Measurements from ENCODE around the gene SRSF2. TPM values are rescaled to one million over a fixed set of nuclear protein-coding genes. Genes with fewer than 3 reads are reported as not detected.

Gene SRSF2
- total and polyA plus RNA-seq, 9 donors, result 111 to 238 (median 218) TPM

DNA sequence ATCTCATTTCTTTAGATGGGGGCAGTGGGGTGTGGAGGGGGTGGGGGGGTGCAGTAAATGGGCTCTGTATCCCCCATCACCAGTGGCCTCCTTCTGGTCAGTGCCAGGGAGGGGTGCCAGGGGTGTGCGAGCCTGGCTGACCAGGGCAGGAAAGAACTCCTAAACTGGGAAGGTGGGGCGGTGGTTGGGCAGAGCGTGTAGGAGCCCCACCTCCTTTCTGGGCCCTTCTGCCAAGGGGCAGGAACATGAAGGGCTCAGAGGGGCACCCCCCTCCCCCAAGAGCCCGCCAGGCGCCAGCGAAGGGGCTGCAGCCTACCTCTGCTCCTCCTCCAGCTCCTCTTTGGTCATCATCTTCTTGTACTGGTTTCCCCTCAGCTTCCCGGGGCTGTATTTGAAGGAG, 52.4 kb downstream of the SRSF2 start:
- Histone ChIP-seq H3K4me1 (ENCODE audit: control insufficient read depth, insufficient read depth, low read length) (peaks cover 90% of the 10 kb centered on the region), H3K36me3 (ENCODE audit: control insufficient read depth, insufficient read depth, low read length) (peaks cover 43% of the 10 kb centered on the region), H3K27me3 (ENCODE audit: control insufficient read depth, insufficient read depth, low read length) (no peaks in the 10 kb centered on the region), H3K4me3 (ENCODE audit: low read length) (no peak overlapping the region), H3K27ac (ENCODE audit: low read length) (peak overlapping the region; percentile 55), H3K9me3 (replicated peaks; ENCODE audit: control insufficient read depth, low read depth, low read length) (no peaks in the 10 kb centered on the region)
- WGBS (ENCODE audit: insufficient coverage), result 80% methylated on average over 1 of the region's 7 CpGs
- DNase-seq, result no peak

Other genes with a start within 250 kb of the SRSF2 start
- 4.2 TPM for gene RHBDF2, start 235.9 kb downstream of the SRSF2 start, total RNA-seq
- 1 to 10 TPM; 3.5 to 7.0 (median 5.4) TPM for gene RHBDF2, start 235.9 kb downstream of the SRSF2 start, polyA plus RNA-seq (ENCODE audit: insufficient read depth in 1 of 8, insufficient read length in 8 of 8, low replicate concordance in 1 of 8)
- 12.8 TPM for gene CYGB, start 199.6 kb downstream of the SRSF2 start, total RNA-seq
- 10 to 100 TPM; 15.9 to 27.2 (median 20.8) TPM for gene CYGB, start 199.6 kb downstream of the SRSF2 start, polyA plus RNA-seq (ENCODE audit: insufficient read depth in 1 of 8, insufficient read length in 8 of 8, low replicate concordance in 1 of 8)
- gene PRCD, start 197.3 kb downstream of the SRSF2 start, total RNA-seq, result 3.9 TPM
- 1 to 10 TPM; 2.2 to 6.5 (median 3.8) TPM for gene PRCD, start 197.3 kb downstream of the SRSF2 start, polyA plus RNA-seq (ENCODE audit: insufficient read depth in 1 of 8, insufficient read length in 8 of 8, low replicate concordance in 1 of 8)
- 1.5 TPM for gene ST6GALNAC2, start 151.5 kb downstream of the SRSF2 start, total RNA-seq
- 1 to 10 TPM; 1.2 to 8.0 (median 1.9) TPM for gene ST6GALNAC2, start 151.5 kb downstream of the SRSF2 start, polyA plus RNA-seq (ENCODE audit: insufficient read depth in 1 of 8, insufficient read length in 8 of 8, low replicate concordance in 1 of 8)
- gene ST6GALNAC1, start 93.6 kb downstream of the SRSF2 start, total RNA-seq, result 0.13 TPM
- gene ST6GALNAC1, start 93.6 kb downstream of the SRSF2 start, polyA plus RNA-seq (ENCODE audit: insufficient read depth in 1 of 8, insufficient read length in 8 of 8, low replicate concordance in 1 of 8), result 1 to 10 TPM in 2 of 8 donors, under 1 TPM in 6; 0.24 to 8.5 (median 0.54) TPM
- 121 TPM for gene MXRA7, start 26.4 kb downstream of the SRSF2 start, total RNA-seq
- gene MXRA7, start 26.4 kb downstream of the SRSF2 start, polyA plus RNA-seq (ENCODE audit: insufficient read depth in 1 of 8, insufficient read length in 8 of 8, low replicate concordance in 1 of 8), result 100 to 1,000 TPM; 106 to 172 (median 135) TPM
- gene JMJD6, start 10.7 kb downstream of the SRSF2 start, total RNA-seq, result 13.8 TPM
- 10 to 100 TPM; 18.6 to 25.0 (median 22.8) TPM for gene JMJD6, start 10.7 kb downstream of the SRSF2 start, polyA plus RNA-seq (ENCODE audit: insufficient read depth in 1 of 8, insufficient read length in 8 of 8, low replicate concordance in 1 of 8)
- 21.6 TPM for gene METTL23, start 10.5 kb downstream of the SRSF2 start, total RNA-seq
- gene METTL23, start 10.5 kb downstream of the SRSF2 start, polyA plus RNA-seq (ENCODE audit: insufficient read depth in 1 of 8, insufficient read length in 8 of 8, low replicate concordance in 1 of 8), result 10 to 100 TPM; 19.6 to 23.6 (median 21.2) TPM
- gene MFSD11, start 788 bp upstream of the SRSF2 start, total RNA-seq, result 38.6 TPM
- gene MFSD11, start 788 bp upstream of the SRSF2 start, polyA plus RNA-seq (ENCODE audit: insufficient read depth in 1 of 8, insufficient read length in 8 of 8, low replicate concordance in 1 of 8), result 10 to 100 TPM; 28.0 to 36.4 (median 31.7) TPM
- gene MGAT5B, start 131.1 kb upstream of the SRSF2 start, total RNA-seq, result 0.40 TPM
- 1 to 10 TPM in 1 of 8 donors, under 1 TPM in 7; 0.57 to 1.1 (median 0.88) TPM for gene MGAT5B, start 131.1 kb upstream of the SRSF2 start, polyA plus RNA-seq (ENCODE audit: insufficient read depth in 1 of 8, insufficient read length in 8 of 8, low replicate concordance in 1 of 8)

Measured in muscle of leg (tissue), 11 donors.